GM21423 (cell line): ENCODE results near the gene CMSS1.

ENCODE experiments used
- ATAC-seq: cut with Tn5 transposase; IDR thresholded peaks from one replicate; pipeline ENCODE4 v1.9.1; 2021; ENCODE audit warnings: mild to moderate bottlenecking, moderate library complexity; ENCODE audit not compliant: unreplicated experiment

CMSS1 gene

DNA sequence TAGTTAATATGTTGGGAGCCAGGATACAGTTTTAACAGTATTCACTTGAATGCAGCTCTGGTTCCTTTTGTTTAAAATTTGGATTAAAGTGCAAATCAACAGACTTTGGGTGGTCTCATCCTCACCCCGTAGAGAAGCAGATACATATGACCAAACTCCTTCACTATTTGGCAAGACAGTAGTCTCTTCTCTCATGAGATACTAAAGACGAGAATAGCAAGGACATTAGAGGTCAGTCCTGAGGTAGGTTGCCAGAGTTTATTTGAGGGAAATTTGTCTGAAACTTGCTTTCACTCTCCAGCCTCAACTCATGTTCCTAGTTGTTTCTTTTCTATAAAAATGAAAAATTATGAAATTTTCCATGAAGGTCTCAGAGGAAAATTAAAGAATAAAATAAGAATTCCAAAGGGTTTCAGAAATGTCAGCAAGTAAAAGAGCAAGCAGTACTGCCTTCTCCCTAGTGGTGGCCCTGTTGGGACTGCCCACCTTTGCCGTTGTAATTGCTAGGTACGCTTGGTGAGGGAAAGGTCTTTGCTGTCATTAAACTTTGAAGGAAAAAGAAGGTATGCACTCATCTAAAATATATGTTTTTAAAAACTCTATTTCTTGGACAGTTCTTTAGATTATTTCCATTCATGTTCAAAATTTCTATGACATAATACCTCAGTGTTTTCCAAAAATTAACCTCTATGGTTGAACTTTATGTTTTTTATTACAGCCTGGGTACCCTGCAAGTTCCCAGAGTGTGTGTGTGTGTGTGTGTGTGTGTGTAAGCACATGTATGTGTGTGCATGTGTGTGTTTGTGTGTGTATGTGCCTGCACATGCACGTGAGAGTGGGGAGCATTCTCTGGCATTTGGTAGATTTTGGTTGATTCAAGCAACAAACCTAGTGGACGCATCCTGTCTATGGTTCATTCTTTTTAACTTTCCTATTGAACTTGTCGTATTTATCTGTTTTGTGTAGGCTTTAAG is 111.4 kb downstream of the CMSS1 start:
- ATAC-seq, result no peak

DNA sequence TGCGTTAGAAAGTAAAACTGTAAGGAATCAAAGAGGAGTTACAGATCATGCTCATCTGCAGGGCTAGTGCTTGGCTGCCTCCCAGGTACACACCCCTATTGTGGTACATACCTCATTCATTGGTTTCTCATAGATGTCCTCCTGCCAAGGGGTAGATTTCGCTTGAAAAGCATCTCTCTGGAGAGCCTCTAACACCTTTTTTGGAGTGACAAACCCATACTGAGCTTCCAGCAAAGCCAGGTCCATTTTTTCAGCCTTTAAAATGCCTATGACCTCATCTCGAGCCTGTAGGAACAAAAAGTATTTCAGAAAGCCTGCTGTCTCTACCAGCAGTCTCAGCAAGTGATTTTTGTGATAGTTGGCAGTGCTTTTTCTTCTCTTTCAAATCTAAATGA is 112.1 kb downstream of the CMSS1 start:
- no peak for ATAC-seq

DNA sequence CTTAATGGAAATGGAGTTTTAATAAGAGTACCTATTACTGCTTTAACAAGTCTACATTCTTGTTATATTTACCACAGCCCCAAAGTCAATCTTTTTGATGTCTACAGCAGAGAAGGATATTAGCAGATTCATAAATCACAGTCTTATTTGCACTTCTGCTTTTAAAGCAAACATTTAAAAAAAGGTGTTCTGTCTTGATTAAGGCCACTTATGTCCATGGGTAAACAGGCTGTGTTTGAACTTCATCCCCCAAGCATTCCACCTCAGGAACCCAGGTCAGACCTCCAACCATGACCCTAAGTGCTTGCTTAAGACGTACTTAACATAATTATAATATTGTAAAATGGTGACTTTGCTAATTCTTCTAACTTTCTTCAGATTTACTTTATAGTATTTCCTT is 113.4 kb downstream of the CMSS1 start:
- ATAC-seq, result no peak

DNA sequence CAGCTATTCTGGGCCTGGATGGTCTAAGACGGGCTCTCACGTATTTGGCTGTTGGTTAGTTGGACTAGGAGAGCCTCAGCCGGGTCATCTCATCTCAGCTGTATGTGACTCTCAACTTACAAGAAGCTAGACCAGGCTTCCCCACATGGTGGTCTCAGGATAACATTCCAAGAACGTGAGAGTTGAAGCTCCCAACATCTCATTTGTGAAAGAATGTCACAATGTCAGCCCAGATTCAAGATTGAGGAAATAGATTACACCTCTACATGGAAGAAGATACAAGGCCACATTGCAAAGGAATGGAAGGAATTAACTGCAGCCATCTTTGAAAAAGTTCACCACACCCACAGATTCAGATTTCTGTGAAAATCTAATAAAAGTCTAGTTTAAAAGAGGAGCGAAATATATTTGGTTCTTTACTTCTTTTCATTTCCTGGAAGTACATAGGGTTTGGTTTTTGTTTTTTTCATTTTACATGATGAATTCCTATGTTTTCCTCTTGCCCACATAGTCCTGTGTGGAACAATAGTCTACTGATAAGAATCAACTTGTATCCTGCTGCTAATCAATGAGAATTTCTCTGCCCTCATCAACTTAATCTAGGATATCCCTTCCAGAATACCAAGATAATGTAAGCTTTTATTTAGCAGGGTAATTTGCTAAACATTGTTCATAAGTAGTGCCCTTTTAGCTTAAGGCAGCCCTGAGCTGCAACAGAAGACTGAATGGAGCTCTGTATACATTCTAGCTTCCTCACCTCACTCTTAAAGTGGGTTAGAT is 116.5 kb downstream of the CMSS1 start:
- ATAC-seq, result no peak

DNA sequence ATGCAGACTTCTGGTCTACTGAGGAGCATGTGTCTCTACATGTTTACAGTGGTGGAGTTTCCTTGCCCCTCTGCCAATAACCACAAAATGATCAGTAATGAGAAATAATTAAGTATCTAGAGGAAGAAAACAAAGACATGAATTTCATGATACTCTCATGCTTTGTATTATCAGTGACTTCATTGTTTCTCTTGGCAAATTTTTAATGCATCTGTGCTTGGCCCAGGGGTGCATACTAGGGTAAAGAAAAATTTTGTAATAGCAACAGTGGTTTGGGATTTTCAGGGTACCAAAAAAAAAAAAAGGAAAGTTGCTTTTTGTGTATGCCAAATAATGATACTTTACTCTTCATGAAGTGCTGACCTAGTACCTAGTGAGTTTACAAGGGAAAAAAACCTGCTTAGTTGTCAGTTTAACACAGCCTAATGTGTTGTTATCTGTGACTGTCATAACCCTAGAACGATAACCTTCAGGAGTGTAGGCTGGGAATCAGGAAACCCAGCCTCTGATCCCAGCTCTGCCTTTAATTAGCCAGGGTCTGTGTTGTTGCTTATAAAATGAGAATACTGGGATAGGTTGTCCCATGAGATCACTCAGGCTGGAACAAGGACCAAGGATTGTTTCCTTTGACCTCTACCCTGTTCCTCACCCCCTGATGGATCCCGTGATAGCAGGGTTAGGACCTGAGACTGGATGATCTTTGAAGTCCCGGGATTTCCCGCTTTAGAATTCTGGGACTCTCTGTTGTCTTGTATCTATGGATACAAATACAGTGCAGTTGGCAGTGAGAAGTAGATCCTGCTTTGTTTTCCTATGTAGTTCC is 117.5 kb downstream of the CMSS1 start:
- no peak for ATAC-seq

DNA sequence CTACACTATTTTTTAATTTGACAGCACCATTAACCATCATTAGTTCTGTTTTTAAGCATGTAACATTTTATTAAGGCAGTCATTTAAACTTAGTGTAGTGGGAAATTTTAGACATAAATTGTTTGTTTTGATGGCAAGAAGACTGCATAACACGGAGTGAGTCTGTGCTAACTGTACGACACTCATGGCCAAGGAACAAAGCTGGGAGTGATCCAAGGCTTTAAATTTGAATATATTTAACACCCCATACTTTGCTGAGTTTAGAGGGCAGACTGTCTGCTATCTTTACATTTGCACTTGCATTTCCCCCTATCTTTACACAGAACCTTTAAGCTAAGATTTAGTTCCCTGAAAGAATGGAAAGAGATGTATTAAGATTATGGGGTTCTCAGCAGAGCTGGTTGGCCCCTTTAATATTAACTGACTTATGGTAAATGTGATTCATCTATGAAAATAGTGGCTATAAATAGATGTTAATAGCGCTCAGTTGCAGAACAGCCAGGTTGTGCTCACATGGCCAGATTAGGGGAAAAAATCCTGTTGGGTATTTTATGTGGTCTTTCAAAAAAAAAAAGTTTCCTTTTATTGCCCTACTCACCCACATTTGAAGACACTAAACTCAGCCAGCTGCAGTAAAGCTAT is 120.7 kb downstream of the CMSS1 start:
- peak; percentile 50 for ATAC-seq

DNA sequence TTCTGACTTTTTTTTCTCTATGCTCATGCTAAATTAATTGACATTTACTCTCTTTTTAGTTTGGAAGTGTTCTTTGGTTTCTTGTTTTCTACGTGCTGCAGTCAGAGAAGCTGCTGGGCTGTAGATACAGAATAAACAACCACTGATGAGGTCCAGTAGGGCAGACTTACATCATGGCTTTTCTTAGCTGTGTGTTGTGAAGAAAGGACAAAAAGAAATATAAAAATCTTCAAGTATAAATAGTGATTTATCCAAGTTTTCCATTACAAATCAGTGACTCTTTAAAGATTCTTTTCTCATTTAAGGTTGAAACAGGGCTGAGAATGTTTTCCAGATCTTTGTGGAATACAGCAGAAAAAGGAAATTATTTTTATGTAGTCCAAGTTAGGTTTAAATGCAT is 122.2 kb downstream of the CMSS1 start:
- ATAC-seq, result no peak

DNA sequence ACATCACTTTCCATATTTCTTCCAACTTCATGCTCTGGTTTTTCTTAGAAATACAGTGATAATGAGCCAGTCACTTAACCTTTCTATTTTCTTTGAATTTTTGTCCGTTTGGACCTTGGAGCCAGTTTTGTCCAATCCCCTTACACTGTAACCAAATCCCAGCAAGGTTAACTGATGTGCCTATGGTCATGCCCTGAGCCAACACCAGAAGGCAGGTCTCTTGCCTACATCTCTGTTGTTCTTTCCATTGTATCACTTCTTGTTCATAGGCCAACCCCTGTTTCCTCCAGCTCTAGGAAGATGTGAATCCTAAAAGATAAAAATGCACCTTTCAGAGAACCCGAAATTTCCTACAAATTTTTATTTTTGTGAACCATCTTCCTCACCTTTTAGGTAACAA is 122.7 kb downstream of the CMSS1 start:
- ATAC-seq, result no peak

DNA sequence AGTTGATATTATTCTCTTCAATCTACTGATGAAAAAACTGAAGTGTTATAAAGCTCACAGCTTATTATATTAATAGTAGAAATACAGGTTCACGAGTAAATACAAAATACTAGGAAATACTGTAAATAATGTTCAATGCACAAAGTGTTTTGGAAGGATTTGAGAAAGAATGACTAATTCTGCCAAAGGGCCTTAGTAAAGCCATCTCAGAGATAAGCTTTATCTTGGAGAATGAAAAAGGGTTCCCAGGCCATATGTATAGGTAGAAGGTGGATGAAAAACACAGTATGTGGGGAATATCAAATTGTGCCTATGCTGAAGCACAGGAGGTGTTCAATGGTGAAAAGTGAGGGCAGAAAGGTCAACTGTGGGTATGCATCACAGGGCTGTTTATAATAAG is 123.5 kb downstream of the CMSS1 start:
- ATAC-seq, result no peak

DNA sequence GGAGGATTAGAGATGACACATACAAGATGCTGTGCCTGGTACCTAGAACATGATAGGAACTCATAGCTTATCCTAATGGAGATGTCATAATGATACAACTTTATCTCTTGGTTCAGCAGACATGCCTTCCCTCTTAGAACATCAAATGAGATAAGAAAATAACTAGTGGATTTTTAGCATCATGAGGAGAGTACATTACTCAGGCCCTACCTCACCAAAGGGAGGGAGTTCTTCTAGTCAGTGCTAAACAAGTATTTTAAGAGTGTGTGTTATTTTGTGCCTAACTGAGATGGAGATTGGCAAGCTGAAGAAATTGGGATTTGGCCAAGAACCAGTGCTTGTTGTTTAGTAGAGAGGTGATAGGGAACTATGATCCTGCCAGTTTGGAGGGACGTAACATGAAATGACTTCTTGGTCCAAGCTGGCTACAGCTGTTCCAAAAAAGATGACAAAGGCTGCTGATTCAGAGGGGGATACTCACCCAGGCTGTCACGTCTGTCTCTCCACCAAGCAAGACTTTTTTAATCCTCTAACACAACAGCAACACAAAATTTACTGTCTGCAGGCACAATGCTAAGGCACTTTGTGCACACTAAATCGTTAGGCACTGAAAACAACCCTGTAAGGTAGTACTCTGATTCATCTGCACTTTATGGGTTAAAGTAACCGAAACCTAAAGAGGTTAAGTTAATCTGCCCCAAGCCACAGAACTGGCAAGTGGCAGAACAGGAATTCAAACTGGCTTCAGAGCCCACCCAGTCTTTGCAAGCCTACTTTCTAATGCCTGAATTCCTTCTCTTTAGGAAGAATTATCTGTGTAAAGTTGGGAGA is 126.5 kb downstream of the CMSS1 start:
- no peak for ATAC-seq

DNA sequence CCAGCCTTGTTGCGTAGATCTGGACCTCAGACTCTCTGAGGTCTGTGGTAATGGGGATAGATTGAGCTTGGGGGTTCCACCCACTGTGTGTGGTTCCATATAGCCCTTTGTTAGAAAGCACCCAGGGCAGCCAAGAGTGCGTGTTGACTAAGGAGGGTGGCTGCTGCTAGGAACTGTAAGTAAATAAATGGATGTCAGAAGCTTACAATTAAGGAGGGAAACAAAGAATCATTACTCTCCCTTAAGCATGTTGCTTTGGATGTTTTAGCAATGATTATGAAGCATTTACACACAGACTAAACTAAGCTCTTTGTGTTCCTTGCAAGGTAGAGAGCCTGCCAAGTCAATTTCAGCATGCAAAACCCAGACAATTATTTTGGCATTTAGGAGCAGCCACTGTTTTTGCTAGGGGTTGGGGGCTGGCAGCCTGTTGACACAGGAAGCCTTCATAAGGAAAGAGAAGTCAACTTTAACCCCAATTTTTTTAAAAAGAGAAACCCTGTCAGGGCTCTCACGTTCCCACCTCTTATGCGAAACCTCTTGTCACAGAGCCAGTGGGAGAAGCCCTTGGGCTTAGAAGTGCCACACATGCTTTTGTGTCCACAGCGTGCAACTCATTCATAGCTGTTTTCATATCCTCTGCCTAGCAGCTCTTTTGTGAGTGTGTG is 127.8 kb downstream of the CMSS1 start:
- no peak for ATAC-seq

DNA sequence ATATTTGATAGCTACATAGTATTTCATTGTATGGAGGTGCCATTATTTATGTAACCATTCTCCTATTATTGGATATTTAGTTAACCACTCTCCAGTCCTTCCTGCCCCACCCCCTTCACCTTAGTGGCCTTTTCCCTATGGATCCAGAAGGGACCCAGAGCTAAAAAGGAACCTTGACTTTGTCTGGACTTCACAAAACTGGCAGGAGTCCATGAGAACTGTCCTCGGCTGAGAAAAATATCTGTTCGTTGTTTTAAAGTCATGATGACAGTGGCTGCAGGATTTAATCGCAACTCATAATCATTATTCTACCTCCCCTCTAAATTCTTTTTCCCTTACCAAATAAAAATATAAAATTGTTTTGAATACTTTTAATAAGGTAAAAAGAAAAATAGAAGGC is 129.7 kb downstream of the CMSS1 start:
- ATAC-seq, result no peak

DNA sequence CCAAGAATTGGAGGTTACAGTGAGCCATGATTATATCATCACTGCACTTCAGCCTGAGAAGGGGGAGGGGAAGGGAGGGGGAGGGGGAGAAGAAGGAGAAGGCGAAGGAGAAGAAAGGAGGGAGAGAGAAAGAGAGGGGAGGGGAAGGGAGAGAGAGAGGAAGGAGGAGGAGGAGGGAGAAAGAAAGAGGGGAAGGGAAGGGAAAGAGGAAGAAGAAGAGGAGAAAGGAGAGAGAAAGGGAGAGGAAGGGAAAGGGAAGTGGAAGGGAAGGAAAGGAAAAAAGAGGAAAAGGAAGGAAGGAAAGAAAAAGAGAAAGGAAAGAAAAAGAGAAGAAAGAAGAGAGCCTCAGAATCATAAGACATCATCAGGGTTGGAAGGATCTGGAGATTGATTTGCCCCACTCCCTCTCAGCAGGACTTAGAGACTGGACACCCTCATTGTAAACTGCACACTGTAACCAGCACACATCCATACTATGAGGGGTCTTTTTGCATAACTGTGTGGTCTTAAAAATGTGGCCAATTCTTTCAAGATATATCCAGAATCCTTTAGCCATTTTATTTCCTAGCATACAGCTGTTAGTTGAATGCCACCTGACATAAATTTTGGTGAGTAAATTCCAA is 130.9 kb downstream of the CMSS1 start:
- ATAC-seq, result no peak

DNA sequence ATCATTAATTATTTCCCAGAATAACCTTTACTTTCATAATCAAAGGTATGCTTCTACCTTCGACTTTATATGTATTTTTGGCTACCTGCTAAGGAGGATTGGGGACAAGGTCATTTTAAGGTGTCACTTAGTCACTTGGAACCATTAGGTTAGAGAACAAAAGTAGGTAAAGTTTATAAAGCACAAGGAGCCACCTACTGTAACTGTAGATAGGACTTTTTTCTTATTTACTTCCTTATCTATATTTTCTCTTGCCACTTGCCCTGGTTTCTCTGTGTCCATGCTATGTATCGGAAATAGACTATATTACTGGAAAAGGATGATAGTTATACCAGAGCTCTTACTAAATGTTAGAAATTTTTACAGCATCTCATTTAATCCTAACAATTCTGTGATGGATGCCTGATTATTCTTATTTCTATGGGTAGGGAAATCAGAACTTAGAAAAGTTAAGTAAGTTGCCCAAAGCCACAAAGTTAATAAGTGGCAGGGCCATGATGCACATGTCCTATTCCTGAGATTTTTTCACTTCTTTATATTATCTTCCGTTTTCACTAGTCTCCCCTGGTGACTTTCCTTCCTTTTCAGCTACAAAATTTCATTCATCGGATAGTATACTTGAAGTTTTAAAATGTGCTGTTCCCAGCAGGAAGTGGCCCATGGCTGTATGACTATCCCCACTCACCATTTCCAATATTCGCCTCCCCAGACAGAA is 132.5 kb downstream of the CMSS1 start:
- no peak for ATAC-seq

DNA sequence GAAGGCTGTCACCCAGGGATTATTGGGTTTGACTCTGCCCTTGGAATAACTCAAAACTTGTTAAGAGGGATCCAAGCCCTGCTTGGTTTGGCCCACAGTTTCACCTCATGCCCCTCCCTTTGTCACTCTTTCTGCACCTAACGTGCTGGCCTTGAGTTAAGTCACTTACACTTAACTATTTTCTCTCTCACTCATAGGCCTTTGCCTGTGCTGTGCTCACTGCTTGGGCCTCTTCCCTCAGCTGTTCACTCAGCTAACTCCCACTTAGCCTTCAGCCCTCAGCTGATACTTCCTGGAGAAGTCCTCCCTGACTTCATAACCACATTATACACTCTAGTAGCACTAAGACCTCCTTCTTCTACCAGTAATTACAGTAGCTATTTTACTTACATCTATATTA is 133.3 kb downstream of the CMSS1 start:
- ATAC-seq, result no peak

DNA sequence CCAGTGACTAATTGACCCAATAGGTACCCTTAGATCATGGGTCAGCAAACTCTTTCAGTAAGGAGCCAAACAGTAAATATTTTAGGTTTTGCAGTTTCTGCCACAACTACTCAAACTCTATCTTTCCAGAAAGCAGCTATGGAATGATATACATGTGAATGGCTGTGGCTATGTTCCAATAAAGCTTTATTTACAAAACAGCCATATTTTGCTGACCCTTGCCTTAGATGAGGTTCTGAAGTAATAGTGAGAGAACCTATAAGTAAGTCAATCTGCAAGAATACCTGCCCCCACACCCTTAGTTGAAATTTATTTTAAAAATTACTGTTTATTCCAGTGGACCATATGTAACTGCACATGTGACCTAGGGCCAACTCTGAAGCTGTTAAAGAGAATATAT is 134.0 kb downstream of the CMSS1 start:
- ATAC-seq, result no peak

DNA sequence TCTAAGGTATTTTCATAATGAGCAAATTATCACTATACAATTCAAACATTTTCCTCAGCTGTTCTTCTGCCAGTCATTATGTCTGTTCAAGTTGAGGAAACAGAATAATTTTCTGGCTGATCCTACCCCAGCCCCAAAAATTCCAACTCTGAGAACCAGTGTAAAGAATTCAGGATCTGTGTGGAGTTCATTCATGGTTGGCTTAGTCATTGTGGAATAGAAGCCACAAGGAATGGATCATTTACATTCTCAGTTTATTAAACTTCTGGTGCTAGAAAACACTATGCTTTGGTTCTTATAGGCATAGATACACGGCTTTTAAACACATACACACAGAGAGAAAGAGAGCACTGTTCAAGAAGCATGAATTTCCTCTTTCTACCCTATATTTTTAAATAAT is 134.6 kb downstream of the CMSS1 start:
- no peak for ATAC-seq

DNA sequence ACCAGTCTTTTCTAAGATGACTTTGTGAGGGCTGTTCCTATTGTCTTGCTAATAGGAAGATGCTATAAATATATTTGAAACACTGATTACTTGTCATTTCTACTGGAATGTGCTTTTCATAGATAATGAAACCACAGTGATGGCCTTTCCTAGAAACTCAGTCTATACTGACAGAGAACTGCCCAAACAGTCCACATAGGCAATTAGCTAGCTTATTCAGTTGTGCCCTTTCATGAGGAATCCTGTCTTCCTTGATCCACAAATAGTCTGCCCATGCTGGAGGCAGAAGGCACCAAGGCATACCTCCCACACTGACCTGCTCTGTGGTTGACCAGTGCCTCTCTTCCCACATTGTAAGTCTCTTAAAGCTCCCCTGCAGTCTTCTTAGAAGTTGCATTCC is 135.9 kb downstream of the CMSS1 start:
- no peak for ATAC-seq
